Cardiac atrium fibroblast (primary cell): Measurements from ENCODE around the gene PTBP3. TPM values are rescaled to one million over a fixed set of nuclear protein-coding genes. Genes with fewer than 3 reads are reported as not detected.

Experiments
- total RNA-seq: library from RNA; depleted of rRNA; stranded (reverse); fragments of >200 nt; gene quantifications from 2 replicates; pipeline ENCODE4 v1.2.3, GENCODE V29; 2015

Gene PTBP3, protein sequence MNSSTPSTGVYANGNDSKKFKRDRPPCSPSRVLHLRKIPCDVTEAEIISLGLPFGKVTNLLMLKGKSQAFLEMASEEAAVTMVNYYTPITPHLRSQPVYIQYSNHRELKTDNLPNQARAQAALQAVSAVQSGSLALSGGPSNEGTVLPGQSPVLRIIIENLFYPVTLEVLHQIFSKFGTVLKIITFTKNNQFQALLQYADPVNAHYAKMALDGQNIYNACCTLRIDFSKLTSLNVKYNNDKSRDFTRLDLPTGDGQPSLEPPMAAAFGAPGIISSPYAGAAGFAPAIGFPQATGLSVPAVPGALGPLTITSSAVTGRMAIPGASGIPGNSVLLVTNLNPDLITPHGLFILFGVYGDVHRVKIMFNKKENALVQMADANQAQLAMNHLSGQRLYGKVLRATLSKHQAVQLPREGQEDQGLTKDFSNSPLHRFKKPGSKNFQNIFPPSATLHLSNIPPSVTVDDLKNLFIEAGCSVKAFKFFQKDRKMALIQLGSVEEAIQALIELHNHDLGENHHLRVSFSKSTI
- 27.4 and 78.7 TPM in 2 replicates for total RNA-seq

DNA sequence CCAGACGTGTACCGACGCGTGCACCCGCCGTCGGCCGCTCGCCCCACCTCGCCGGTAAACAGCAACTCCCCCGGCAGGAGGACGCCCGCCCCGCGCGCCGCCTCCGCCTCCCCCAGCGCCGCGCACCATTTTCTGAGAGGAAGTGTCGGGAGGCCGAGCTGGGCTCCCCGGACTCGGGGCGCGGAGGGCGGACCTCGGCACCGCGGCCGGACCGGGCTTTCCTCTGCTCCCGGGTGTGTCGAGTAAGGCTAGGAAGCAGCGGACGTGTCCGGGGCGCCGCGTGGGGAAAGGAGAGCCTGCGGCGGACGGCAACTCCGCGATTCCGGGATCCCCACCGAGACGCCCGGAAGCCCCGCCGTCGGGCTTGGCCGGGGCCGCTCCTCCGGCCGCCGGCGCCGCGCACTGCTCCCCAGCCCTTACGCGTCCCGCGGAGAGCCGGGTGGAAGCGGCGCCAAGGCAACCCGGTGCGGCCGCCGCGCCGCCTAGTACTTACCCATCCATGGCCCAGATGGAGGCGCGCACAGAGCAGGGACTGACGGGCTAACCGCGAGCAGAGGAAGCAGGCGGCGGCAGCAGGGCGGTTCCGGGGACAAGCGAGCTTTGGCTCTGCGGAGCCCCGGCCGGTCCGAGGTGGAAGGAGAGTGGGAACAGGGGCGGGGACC is at the start of gene PTBP3:
Gene PTBP3, minus strand, starts transcription at position 643 of the 662 bp plus-strand sequence. CDS start 35,754 bp downstream, outside the sequence.

DNA sequence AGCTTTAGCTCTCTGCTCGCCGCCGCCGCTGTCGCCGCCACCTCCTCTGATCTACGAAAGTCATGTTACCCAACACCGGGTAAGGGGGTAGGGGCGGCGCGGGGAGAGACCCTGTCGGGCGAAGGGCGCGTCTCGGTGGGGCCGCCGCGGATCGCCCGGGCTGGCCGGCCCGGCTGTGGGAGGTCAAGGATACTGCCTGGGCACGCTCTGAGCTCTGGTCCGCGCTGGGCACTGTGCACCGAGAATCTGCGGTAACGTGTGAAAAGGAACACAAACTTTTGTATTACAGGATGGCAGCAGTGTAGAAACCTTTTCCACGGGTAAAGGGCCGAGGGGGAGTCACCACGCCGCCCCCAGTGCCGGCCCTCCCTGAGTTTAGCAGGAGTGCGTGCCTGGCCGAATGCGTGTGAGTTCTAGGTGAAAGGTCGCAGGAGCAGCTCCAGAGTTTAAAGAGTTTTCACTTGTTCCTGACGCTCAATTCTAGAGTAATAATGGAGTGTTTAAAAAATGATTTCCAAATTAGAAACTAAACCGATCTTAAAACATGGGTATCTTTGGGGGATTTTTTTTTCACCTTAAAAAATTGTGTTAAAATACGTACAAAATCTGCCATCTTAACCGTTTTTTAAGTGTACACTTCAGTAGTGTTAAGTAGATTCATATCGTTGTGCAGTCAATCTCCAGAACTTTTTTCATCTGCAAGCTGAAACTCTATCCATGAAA is 46.8 kb upstream of the PTBP3 start, which contains the start of gene HSDL2:
Gene HSDL2, plus strand, starts transcription at position 7 of the 723 bp plus-strand sequence. Its CDS starts 56 bp downstream, at position 63.

DNA sequence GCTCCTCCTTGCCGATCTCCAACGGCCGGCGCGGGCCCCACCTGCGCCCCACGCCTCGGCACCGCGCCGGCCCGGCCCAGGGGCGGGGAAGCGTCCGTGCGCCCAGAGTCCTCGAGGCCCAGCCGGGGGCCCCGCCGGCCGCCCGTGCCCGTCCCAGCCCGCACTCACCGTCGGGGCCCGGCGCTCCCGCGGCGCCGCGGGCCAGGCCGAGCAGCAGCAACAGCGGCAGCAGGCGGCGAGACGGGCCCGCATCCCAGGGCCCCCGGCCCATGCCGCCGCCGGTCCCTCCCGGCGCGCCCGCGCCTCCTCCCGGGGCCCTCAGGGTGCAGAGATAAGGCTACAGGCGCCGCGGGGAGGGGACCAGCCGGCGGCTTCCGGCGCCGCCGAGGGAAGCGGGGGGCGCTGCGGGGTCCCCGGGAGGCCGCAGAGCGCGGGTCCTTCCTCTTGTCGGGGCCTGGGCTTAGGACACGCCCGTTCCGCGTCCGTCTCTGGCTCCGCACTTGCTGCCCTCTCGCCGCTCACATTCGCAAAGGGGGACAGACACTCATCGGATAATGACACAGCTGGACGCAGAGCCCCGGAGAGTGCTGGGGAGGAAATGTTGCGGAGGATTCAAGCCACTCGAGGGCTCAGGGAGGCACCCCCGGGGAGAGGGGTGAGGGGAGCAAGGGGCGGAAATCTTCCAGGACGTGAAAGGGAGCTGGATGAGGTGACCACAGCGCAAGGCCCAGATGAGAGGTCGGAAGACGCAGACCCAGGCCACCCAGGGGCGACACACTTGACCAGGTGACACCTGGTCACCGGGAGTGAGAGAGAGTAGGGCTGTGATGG is 158.2 kb downstream of the PTBP3 start, which contains the start of gene SUSD1:
Gene SUSD1, minus strand, starts transcription at position 333 of the 831 bp plus-strand sequence. Its CDS starts 62 bp downstream, at position 271.

Other genes starting within 250 kb of the PTBP3 start
- 15.5 and 29.3 TPM in 2 replicates for gene SUSD1, start 158.3 kb downstream of the PTBP3 start, total RNA-seq
- 22.7 and 26.1 TPM in 2 replicates for gene HSDL2, start 46.5 kb upstream of the PTBP3 start, total RNA-seq
- gene KIAA1958, start 153.2 kb upstream of the PTBP3 start, total RNA-seq = 0.36 and 1.3 TPM in 2 replicates